NCI-H510A treated with DMSO at 0.1 percent for 48 hours (cell line): ENCODE data around the gene BTNL8.

Experiments used
- DNase-seq: peaks from one replicate; lab custom pipeline; 2025; lab: John Stamatoyannopoulos, UW

The BTNL8 gene

DNA sequence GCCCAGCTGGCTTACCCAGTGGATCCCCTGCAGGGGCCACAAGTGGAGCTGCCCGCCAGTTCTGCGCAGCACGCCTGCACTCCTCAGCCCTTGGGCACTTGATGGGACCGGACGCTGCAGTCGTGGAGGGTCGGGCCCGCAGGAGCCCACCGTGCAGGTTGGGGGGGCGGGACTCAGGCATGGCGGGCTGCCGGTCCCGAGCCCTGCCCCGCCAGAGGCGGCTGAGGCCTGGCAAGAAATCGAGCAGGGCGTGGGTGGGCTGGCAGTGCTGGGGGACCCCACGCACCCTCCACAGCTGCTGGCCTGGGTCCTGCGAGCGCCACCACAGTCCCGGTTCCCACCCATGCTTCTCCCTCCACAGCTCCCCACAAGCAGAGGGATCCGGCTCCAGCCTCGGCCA is 70.4 kb downstream of the BTNL8 start:
- no peak for DNase-seq

DNA sequence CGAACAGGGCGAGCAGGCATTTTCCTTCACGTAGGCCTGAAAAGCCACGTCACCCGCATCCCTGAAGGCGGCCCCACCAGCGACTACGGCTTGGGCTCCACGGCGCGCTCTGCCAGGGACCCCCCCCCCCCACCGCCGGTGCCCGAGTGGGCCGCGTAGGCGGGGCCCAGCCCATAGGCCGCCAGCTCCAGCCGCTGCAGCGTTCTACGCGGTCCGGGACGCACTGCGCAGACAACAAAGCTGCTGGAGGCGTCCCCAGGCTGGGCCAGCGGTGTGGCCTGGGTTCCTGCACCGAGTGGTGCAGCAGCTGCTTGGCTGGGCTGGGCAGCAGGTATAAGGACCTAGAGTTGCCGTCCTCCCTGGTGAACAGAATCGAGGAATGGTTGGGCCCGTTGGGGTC is 71.4 kb downstream of the BTNL8 start:
- no peak for DNase-seq

DNA sequence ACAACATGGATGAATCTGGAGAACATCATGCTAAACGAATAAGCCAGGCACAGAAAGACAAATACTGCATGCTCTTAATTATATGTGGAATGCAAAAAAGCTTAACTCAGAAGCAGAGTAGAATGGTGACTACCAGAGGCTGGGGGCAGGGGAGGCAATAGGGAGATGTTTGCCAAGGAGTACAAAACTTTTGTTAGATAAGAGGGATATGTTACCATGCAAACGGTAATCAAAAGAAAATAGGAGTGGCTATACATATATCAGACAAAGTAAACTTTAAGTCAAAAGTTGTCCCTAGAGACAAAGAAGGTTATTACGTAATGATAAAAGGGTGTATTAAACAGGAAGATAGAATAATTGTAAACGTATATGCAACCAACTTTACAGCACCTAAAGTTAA is 71.9 kb downstream of the BTNL8 start:
- DNase-seq, result no peak

DNA sequence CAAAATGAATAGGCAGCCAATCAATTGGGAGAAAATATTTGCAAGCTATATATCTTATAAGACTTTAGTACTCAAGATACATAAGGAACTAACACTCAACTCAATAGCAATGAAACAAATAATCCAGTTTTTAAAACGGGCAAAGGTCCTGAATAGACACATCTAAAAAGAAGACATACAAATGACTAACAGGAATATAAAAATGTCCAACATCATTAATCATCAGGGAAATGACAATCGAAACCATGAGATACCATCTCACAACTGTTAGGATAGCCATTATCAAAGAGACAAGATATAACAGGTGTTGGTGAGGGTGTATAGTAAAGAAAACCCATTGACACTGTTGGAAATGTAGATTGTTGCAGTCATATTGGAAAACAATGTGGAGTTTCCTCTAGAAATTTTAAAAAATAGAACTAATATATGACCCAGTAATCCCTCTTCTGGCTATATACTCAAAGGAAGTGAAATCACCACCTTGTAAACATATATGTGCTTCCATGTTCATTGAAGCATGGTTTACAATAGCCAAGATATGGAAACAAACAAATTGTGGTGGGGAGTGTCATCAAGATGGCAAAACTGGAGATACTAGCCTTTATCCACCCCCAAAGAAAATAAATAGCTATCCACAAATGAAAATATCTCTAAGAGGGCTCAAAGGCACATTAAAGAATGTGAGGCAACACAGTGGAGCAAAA is 75.8 kb downstream of the BTNL8 start:
- DNase-seq, result no peak

DNA sequence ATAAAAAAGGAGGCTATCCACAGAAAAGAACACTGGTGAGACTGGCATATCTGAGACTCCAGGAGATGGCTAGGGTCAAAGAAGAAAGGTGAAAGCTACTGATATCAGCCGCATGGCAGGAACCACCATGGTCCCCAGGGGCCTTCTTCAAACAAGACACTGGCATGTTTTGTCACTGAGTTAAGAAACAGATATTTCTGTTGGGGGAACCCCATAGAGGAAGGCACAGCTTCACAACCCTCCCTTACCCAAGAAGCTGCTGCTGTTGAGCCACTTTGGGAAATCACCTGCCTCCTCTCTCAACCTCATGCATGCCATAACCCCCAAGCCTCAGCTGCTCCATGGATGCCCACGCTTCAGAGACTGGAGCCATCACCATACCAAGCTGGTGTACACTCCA is 76.4 kb downstream of the BTNL8 start:
- no peak for DNase-seq

DNA sequence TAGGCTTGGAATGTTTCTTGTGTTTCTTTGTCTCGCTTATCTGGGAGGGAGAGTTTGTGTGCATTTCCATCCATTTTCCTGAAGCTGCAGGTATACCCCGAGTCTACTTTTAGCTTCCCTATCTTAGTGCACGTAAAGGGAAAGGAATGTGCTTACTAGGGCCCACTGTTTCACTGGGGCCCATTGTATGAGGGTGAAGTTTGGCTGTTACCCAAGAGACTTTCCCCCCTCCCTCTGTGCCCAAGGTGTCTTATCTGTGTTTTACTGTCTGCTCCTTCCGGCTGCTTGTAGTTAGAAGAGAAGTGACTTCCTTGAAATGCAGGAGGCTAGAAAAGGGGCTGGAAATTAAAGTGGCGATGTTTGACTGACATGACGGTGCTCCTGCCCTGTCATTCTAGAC is 77.6 kb downstream of the BTNL8 start:
- no peak for DNase-seq

DNA sequence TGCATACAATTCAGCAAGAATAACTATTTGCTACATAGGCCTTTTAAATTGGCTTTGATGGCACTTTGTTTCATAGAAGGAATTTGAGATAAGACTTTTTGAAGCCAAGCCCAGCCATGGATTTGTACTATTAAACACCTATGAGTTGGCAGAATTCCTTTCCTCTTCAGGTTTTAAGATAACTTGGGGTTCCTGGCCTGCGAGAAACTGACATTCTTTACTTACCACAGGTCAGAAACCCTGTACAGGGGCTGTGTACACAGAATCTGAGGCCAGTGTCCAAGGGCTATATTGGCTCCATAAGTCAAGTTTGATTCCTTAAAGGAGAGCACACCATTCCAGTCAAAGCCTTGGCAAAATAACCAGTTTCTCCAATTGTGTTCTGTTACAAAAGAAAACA is 78.9 kb downstream of the BTNL8 start:
- DNase-seq, result no peak

DNA sequence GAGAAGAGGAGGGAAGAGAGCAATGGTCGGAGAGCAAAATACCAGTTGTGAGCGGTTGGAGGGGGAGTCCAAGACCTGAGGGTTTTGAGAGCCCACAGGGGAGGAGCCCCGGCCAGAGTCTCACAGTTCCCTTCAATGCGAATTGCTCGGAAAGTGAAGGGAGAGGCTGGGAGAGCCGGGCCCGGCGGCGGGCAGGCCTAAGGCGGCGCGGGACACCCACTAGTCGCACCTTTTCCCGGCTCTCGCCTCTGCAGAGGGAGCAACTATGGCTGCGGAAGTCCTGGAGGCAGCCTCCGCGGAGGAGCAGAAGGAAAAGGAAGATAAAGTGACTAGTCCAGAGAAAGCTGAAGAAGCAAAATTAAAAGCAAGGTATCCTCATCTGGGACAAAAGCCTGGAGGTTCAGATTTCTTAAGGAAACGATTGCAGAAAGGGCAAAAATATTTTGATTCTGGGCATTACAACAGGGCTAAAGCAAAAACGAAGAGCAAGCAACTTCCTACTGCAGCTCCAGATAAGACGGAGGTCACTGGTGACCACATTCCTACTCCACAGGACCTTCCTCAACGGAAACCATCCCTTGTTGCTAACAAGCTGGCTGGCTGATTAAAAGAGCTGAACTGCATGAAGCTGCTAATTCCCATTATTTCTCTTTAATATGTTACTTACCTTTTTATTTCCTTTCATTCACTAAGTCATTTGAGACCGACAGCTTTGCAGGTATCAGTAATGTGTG is 83.2 kb downstream of the BTNL8 start:
- DNase-seq, result no peak

DNA sequence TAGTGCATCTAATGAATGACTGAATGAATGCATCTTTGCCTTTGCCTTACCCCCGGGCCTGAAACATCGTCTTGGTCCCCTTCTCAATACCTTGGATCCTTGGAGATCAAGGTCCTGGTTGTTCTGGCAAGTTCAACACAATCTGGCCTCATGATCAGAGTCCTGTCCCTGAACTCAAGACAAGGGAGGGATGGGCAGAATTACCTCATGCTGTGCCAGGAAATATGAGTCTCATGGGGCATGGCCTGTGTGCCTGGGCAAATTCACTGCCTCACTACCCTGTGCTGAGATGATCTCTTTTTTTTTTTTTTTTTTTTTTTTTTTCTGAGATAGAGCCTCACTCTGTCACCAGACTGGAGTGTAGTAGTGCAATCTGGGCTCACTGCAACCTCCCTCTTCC is 89.1 kb downstream of the BTNL8 start:
- DNase-seq, result no peak

DNA sequence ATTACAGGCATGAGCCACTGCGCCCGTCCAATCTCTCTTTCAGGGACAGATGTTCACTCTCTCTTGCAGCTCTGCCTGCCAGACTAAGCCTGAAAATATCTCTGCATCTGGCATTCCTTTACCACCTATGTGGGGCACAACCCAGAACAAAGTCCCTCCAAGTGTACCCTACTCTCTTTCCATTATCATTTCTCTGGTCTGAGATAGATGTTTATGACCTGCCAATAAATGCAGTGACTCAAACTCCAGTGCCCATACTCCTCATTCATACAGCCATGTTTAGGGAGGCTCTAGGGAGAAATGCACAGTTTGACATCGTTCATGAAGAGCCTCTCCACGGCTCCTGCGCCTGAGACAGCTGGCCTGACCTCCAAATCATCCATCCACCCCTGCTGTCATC is 89.6 kb downstream of the BTNL8 start, which contains the start of gene BTNL3:
BTNL3 (plus strand) TSS at position 255 of the 400 bp plus-strand sequence. CDS start 183 bp downstream, outside the sequence.
- DNase-seq, result no peak

DNA sequence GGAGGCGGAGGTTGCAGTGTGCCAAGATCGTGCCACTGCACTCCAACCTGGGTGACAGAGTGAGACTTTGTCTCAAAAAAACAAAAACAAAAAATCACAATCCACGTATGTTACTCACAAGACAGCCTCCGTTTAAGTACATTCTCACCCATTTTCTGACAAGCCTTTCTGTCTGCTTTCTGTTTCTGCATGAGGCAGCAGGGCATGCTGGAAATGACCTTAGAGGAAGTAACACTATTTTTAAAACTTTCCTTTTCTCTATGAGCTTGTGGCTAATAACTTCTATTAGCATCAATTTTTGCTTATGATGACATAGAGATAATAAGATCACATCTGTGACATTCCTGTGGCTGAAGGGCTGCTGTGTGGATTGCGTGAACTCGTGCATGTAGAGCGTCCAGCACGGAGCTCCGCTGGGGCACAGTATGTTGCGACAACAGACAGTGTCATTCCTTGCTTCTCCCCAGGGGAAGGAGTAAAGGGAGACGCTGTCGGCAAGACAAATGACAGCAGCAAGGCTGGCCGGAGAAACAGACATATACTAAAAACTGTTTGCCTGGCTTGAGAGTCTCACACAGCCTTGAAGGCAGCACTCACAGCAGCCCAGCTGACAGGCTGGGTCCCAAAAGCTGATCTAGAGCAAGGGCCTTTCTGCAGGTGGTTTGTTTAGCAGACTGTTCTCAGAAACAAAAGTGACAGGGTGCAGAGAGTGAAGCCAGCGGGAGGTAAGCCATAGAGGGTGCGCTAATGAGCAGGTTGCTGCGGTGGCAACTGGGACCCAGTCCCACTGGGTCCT is 91.3 kb downstream of the BTNL8 start:
- no peak for DNase-seq

DNA sequence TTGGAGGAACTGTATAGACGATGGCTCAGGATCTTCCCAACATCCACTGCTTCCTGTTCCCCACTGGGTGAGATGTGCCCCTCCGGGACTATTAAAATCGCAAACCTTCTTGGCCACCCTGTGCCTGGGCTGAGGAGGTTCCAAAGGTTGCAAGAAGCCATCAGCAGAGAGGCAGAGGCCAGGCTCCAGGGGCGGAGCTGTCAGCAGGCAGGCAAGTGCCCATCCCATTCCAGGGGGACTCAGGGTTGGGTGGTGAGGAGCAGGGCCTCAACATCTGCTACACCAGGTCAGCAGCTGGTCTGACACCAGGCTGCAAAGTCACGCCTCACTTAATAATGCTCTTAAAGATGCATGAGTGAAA is 91.9 kb downstream of the BTNL8 start:
- no peak for DNase-seq
